SHP77 treated with DMSO at 0.1 percent for 48 hours (cell line): ENCODE results near the gene FBXO22.
"Not testable (repeated sequence)": the region's sequence is repeated elsewhere in the genome, so short reads cannot be mapped to it uniquely, and the experiment has no call there.

Experiments used
- DNase-seq: peaks from one replicate; lab custom pipeline; 2025; lab: John Stamatoyannopoulos, UW

FBXO22 gene

DNA sequence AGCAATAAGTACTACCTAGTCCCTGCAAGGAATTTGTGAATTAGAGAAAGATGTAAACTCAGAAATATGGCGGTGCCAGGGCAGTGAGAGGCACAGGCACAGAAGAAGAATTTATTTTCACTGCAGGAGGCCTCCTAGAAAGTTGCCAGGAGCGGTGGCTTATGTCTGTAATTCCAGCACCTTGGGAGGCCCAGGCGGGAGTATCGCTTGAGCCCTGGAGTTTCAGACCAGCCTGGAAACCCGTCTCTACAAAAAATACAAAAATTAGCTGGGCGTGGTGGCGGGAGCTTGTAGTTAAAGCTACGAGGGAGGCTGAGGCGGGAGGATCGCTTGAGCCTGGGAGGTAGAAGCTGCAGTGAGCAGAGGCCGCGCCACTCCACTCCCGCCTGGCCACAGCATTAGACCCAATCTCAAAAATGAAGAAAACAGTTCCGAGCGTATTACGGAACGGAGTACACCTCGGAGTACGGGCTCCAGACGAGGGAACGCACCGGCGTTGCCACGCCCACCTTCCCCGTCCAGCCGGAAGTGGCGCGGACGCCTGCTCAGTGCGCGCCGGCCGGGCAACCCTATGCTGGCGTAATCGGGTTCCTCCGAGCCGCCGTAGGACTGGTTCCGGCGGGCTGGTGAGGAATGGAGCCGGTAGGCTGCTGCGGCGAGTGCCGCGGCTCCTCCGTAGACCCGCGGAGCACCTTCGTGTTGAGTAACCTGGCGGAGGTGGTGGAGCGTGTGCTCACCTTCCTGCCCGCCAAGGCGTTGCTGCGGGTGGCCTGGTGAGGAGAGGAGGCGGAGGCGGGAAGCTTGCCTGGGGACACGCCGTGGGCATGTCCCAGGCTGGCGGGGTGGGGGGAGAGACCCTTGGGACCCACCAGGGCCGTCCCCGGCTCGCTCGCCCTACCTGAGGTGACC lies at the start of gene FBXO22:
Gene FBXO22, plus strand, starts transcription at position 548 of the 909 bp plus-strand sequence. Its CDS starts 86 bp downstream, at position 634.
- peak; percentile 77 for DNase-seq

DNA sequence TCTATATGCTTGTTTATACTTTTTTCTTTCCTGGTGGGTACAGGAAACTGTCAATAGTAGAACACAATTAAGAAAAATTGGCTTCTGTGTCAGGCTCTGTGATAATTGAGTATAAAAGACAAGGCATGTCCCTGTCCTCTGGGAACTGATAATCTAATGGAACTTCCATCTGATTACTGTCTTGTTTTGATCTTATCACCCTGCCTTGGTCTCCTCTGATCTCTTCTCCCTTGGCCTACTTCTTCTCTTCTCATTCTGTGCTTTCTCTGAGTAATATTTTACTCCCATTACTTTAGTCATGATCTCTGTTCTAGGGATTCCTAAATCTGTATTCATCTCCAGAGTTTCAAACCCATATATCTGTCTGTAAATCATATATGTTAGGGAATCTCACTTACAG lies 45.8 kb upstream of the FBXO22 start:
- no peak for DNase-seq

DNA sequence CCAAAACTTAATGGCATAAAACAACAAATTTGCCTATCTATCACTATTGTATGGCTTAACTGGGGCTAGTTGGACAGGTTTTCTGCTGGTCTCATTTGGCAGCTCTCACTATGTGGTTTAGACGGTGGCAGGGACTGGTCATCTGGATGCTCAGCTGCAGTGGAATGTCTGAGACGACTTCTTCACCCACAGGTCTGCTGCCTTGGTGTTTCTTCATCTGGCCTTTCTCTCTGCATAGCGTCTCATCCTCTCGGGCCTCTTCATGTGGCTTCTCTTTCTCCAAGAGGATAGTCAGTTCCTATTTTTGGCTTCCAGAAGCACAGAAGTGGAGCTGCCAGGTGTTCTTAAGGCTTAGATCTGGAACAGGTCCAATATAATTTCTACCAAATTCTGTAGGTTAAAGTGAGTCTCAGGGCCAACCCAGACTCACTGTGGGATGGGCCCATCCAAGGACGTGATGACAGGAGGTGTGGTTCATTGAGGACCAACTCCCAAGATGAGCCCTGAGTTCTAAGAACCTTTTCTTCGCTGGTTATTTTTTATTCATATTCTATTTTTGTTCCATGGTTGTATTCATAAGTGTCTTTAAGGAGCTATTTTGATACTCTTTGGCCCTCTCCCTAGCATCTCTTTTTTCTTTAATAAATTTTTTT lies 41.8 kb upstream of the FBXO22 start:
- no peak for DNase-seq

DNA sequence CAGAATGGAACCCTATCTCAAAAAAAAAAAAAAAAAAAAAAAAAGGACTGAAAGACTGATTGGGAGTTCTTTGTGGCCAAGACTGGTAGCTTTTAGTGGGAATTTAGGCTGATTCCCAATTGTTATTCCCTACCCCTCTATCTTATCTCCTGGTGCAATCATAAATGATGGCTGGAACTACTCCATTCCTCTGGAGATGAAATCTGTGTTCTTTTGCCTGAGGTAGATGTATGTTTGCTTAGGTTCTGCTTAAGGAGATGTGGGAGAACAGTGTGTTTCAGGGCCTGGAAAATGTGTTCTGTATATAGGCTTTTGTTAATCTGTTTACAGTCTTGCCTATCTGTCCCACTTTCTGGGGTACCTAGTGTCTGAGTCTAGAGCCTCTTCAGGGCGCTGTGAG lies 40.9 kb upstream of the FBXO22 start:
- no peak for DNase-seq

DNA sequence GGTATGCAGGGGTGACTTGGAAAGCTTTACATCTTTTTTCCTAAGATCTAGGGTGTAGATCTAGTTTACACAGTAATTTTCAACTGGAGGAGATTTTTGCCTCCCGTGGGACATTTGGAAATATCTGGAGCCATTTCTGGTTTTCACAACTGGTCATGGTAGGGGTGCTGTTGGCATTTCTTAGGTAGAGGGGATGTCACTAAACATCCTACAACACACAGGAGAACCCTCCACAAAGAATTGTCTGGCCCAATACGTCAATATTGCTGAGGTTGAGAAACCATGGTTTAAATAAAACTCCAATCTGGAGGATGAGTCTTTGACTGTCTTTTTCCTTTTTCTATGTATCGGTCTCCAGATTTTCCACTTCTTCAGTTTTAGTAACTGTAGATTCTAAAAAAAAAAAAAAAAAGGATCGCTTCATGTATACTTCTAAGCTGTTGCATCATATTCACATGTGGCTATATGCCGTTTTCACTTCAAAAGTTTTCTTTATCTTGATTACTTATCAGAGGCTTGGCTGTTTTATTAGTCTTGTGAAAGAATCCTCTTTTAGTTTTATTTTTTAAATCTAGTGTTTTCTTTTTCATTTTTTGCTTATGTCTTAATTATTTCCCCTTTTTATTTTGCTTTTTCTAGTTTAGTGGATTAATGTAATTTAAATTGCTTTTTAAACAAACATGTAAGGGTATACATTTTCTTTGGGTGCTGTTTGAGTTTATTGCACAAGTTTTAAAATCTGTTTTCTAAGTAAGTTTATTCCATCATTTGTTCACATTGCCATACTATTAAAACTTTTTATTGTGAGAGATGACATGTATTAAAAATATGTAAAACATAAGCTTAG lies 39.2 kb upstream of the FBXO22 start:
- no peak for DNase-seq

DNA sequence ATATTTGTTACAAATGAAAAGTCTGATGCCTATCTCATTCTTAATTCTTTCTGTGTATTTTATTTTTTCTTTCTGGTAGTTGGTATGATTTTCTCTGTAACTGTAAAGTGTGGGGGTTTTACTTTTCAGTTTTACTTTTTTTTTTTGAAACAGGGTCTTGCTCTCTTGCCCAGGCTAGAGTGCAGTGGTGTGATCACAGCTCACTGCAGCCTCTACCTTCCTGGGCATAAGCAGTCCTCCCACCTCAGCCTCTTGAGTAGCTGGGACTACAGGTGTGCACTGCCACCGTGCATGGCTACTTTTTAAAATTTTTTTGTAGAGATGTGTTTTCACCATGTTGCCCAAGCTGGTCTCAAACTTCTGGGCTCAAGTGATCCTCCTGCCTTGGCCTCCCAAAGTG lies 37.6 kb upstream of the FBXO22 start:
- DNase-seq, result not testable (repeated sequence)

DNA sequence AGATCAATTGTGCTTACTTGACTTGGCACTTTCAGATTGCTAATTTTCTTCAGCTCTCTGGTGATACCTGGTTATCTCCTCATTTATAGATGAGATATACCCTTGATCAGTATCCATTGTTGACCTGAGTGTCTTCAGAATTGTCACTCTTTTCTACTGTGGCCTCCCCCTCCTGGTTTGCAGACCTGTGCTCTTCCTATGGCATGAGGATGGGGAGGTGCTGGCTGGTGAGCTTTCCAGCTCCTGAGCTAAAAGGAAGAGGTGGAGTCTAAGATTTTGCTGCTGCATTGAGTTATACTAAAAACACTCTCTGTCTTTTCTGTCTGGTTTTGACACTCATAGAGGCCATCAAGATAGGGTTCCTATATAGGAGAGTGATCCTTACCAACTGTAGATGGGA lies 36.8 kb upstream of the FBXO22 start:
- DNase-seq, result no peak

DNA sequence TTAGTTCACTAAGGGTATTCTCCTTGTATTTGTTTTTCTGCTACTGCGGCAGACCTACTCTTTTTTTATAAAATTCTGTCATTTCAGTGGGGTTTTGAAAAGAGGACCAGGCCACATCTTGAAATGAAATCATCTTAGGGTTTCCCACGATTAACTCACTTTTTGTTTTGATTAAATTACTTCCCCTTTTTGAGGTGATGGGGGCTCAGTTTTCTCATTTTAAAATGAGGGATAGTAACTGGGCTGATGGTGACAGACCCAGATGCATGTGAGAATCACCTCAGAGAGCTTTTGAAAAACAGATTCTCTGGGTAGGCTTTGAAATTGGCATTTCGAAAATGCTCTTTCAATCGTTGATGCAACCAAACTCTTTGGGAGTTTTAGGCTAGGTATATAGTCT lies 36.2 kb upstream of the FBXO22 start:
- DNase-seq, result no peak

DNA sequence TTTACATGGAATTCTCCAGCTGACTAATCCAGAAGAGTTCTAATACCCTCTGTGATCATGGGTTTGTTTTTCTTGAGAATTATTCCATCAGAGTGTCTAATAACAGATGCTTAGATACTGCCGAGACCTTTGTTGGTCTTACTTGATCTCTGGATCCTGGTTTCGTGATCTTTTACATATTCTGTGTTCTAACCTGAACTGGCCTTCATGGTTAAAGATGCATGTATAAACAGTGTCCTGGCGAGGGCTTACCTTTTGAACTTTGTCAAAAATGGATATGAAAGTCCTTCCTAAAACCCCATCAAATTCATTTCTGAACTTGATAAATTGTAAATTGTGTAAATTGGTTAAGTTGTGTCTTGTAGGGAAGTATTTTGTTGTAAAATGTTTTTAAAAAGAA lies 35.7 kb upstream of the FBXO22 start:
- DNase-seq, result no peak

DNA sequence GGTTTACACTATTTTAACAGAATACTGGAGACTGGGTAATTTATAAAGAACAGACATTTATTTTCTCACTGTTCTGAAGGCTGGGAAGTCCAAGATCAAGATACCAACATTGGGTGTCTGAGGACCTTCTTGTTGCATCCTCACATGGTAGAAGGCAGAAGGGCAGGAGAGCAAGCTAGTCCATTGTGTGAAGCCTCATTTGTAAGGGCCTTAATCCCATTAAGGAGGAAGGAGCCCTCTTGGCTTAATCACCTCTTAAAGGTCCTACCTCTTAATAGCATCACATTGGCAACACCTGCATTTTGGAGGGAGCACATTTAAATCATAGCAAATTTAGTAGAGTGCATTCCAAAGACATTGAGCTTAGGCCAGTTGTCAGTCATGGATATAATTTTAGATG lies 34.2 kb upstream of the FBXO22 start:
- no peak for DNase-seq

DNA sequence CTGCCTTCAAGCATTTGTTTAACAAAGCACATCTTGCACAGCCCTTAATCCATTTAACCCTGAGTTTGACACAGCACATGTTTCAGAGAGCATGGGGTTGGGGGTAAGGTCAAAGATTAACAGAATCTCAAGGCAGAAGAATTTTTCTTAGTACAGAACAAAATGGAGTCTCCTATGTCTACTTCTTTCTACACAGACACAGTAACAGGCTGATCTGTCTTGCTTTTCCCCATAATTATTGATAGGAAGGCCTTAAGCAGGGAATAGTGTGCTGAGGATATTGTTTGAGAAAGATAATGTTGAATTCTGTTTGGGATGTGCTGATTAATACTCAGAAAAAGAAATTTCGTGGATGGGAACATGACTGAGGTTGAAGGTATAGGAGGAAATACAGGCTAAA lies 32.1 kb upstream of the FBXO22 start:
- DNase-seq, result not testable (repeated sequence)

DNA sequence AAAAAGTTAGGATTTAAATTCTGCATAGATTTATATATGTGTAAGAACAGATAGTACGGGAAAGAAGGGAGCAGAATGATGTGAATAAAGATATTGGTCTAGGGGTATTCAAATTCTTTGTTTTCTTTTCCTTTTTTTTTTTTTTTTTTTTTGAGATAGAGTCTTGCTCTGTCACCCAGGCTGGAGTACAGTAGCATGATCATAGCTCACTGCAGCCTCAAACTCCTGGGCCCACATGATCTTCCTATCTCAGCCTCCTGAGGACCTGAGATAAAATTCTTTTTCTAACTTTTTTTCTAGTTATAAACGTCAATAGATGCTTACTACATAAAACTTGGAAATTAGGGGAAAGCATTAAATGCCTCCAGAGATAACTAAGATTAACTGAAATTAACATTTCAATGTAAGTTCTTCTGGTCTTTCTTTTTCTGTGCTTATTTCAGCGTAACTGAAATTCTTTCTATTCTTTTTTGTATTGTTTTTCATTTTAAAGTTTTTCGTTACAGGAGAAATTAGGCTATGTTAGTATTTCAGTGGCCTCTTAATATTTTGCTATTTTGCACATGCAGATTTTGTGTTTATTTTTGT lies 31.2 kb upstream of the FBXO22 start:
- no peak for DNase-seq

DNA sequence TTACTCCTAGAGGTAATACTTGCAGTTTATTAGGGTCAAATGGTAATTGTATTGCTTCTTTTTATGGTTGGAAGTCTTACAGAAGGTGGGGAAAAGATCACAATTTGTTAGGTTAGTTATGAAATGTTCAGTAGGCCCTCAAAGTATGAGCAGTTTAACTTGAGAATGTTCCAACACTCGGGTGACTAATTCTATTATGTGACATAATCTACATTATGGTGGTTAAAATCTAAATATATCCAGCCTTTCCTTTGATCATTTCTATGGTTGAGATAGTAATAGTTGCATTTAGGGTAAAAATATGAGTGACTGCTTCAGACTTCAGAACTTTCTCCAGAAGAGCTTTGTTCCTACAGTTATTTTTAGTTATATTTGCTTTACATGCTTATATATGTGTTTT lies 19.6 kb upstream of the FBXO22 start:
- no peak for DNase-seq

DNA sequence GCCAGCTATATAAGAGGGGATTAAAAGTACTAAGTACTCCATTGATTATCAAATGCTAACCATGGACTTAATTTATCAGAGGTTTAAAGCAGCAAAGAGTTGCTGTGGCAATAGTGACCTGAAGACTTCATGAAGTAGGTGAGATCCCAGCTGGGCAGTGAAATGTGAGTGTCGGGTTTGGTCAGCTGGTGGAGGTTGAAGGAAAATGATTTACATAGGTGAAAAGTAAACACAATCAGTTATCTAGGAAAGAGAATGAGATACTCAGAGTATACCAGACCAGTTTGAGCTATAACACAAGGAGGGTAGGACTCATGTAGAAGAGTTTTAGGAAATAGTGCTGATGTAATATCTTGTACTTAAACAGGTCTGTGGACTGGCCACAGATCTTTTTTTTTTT lies 16.5 kb upstream of the FBXO22 start:
- peak; percentile 38 for DNase-seq

DNA sequence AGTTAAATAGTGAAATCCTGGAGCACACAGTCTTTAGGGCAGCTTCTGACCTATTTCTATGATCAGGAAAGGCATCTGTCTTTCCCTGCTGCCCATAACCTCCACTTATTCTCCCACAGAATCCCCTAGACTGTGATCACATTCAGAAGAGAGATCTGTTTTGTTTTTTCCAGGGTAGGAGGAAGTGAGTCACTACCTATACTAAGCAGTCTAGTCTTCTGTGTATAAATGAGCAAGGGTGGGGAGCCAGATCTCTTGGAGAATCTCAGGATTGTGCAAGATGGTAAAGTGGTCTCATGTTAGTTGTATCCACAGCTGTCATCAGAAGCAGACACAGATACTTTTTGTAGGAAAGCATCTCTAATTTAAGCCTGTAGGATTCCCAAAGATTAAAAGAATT lies 11.8 kb upstream of the FBXO22 start:
- DNase-seq, result no peak

DNA sequence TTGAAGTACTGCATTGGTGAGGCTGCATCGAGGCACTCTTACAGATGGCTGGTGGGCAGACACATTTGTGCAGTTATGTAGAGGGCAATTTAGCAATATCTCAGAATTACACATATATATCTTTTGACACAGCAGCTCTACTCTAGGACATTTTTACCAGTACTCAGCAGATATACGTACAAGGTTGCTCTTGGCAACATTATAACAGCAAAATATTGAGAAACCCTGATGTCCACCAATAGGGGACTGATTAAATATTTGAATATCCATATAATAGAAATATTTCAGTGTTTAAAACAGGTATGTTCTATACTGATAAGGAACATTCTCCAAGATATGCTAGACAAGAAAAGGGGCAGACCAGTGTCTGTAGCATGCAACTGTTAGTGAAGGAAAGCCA lies 7.9 kb upstream of the FBXO22 start:
- DNase-seq, result no peak

DNA sequence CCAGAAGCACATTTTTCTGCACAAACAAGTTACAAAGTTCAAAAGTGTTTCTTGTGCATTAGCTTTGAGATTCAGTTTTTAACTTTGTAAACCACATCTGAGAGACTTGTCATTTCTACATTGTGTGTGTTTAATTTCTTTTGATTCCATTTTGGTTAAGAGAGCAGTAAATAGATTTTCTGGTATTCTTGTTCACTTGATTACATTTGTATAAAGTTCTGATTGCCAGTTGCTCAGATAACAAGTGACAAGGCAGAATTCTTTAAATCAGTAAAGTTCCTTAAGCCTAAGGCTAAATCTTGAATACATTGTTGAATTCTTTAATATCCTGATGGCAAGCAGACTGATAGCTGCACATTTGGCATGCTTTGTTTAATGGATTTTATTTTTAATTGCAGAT lies 3.1 kb upstream of the FBXO22 start:
- no peak for DNase-seq

DNA sequence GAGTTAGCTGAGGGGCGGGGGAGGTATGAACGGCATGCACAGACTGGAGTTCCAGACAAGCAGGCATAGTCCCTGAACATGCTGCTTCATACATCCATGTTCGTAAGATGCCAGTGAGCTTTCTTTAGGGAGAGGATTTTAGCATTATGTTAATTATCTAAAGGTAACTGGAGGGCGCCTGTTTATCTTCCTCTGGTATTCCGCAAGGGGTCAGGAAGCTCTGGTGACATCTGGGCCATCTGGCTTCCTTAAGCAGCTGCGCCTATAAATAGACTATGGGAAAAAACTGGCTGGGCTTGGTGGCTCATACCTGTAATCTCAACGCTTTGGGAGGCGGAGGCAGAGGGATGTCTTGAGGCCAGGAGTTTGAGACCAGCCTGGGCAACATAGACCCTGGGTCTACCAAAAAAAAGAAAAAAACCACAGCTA lies 1.5 kb upstream of the FBXO22 start:
- DNase-seq, result peak; percentile 39

DNA sequence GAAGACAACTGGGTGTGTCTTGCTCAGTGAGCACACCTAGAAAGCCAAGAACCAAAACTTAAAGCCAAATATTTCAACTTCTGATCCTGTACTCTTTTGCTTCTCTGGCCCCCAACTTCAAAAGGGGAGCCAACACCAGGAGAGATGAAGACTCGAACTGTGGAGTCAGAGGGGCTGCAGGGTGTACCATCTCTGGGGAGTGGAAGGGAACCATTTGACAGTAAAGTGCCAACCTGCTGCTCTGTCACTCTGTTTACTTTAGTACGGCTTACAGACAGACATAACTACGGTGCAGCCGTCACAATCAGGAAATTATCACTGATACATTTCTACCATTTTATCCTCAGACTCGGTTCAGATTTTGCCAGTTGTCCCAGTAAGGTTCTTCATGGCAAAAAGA lies 1.6 kb downstream of the FBXO22 start:
- DNase-seq, result no peak

DNA sequence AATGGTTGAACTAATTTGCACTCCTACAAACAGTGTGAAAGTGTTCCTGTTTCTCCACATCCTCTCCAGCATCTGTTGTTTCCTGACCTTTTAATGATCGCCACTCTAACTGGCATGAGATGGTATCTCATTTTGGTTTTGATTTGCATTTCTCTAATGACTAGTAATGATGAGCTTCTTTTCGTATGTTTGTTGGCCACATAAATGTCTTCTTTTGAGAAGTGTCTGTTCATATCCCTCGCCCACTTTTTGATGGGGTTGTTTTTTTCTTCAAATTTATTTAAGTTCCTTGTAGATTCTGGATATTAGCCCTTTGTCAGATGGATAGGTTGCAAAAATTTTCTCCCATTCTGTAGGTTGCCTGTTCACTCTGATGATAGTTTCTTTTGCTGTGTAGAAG lies 6.7 kb downstream of the FBXO22 start:
- not testable (repeated sequence) for DNase-seq

DNA sequence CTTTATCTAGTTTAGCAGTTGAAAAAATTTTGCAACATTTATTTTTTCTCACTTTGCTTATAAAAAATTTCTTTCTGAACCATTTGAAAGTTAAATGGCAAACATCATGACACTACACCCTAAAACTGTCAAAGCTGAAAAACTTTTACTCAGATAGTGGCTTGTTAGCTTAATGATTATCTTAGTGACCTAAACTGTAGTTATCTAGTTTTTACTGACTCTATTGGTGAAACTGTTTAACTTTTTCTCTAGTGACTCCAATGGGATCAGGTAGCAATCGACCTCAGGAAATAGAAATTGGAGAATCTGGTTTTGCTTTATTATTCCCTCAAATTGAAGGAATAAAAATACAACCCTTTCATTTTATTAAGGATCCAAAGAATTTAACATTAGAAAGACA lies 13.3 kb downstream of the FBXO22 start:
- no peak for DNase-seq

DNA sequence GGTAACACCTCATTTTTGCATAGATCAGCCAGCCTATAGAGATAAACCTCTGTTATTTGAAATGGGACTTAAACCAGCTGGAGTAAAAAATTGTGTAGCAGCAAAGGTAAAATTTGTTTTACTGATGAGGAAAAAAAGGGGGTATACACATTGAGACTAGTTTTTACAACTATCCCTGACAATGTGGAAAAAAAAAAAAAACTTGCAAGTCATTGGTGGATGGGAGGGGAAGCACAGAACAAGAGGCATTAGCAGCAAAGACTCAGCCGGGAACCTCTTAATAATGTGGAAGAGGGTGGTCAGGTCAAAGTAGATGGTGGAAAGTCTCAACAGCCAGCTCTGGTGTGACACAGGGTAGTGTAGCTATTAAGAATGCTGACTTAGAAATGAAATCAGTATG lies 14.5 kb downstream of the FBXO22 start:
- no peak for DNase-seq
